Uterus (tissue), 2 donors: Measurements from ENCODE around the gene CRIM1.

Experiments used
- POLR2A ChIP-seq, 2 donors: fragments of 450-650 bp; IDR thresholded peaks; one replicate each; pipeline ENCODE4 v1.6.1; 2016; ENCODE audit warnings: antibody characterized with exemption in 2 of 2, mild to moderate bottlenecking in 1 of 2, moderate library complexity in 1 of 2
- TF ChIP-seq, protein P1 (sequence below), 4 experiments: fragments of 200-600 bp in 2 of 4; fragments of 450-650 bp in 2 of 4; sonication (generic) in 2 of 4; IDR thresholded peaks; one replicate each; pipeline ENCODE4 v1.5.1; 2016 to 2019; ENCODE audit warnings: antibody characterized with exemption in 4 of 4, mild to moderate bottlenecking in 2 of 4, moderate library complexity in 1 of 4

DNA sequence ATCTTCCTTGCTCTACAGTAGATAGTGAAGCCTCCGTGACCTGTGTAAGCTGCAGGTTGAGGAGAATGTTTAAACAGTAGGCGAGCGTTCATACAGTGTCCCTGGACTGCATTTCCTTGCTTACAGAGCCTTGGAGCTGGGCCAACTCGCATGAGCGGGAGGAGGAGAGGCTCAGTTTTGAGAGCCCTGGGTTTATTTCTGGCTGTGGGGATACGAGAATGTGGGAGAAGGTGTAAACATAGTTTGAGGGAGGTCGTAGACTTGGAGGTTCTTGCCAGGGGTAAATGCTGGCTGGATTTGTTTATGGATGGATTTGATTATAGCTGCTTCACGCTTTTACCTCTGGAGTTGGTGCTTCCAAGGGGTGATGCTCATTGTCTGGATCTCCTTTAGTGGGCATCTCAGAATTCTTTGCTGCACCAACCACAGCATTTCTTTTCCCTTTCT lies 20.8 kb downstream of the CRIM1 start:
- TF ChIP-seq, protein P1, sequence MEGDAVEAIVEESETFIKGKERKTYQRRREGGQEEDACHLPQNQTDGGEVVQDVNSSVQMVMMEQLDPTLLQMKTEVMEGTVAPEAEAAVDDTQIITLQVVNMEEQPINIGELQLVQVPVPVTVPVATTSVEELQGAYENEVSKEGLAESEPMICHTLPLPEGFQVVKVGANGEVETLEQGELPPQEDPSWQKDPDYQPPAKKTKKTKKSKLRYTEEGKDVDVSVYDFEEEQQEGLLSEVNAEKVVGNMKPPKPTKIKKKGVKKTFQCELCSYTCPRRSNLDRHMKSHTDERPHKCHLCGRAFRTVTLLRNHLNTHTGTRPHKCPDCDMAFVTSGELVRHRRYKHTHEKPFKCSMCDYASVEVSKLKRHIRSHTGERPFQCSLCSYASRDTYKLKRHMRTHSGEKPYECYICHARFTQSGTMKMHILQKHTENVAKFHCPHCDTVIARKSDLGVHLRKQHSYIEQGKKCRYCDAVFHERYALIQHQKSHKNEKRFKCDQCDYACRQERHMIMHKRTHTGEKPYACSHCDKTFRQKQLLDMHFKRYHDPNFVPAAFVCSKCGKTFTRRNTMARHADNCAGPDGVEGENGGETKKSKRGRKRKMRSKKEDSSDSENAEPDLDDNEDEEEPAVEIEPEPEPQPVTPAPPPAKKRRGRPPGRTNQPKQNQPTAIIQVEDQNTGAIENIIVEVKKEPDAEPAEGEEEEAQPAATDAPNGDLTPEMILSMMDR (IDR thresholded peaks at IDR 0.05) = no peak
- TF ChIP-seq POLR2A (IDR thresholded peaks at IDR 0.05) = no peak
